HCT116 (cell line): ENCODE data around the gene LSM2. TPM values are rescaled to one million over a fixed set of nuclear protein-coding genes. Genes with fewer than 3 reads are reported as not detected.

Experiments used
- ATAC-seq: fragments of 200-7000 bp; cut with Tn5 transposase; 2 replicates; pipeline ENCODE4 v1.9.1; 2020; ENCODE audit warnings: mild to moderate bottlenecking, moderate library complexity
- BruUV-seq: library from RNA; stranded (reverse); fragments of 400-500 nt; replicated peaks from 2 replicates; lab custom pipeline; 2021; lab: Mats Ljungman, UMichigan
- CTCF ChIA-PET: fragments of 300-600 bp; sonication (Branson Sonifier 250); formaldehyde crosslinking; loops from one replicate; lab custom pipeline; 2021; ENCODE audit warnings: antibody characterized with exemption; lab: Charles Lee
- POLR2A ChIA-PET: fragments of 300-600, 350-600 bp; sonication (Branson Sonifier 250); formaldehyde crosslinking; loops from one replicate; lab custom pipeline; 2021; ENCODE audit warnings: antibody characterized with exemption; lab: Charles Lee
- RAD21 ChIA-PET, 2 experiments: fragments of 300-600 bp; sonication (Branson Sonifier 250); formaldehyde crosslinking; loops; one replicate each; lab custom pipeline; 2023; ENCODE audit warnings: low total read pairs in 2 of 2; ENCODE audit not compliant: uncharacterized antibody in 2 of 2, unreplicated experiment in 2 of 2, low non-redundant PET in 1 of 2; lab: Charles Lee
- DNase-seq: peaks from one replicate; pipeline ENCODE4 v3.0.0-alpha.2; 2010; ENCODE audit warnings: low read depth, low spot score
- H2AFZ ChIP-seq: fragments of 200-600 bp; shearing (Covaris generic), sonication (generic); 2 replicates; pipeline ENCODE4 v1.6.1; 2017; ENCODE audit warnings: low read depth, mixed run types, mixed read lengths, antibody characterized with exemption, low read length; ENCODE audit not compliant: poor library complexity, severe bottlenecking
- H3K27ac ChIP-seq: 2 replicates; pipeline ENCODE4 v1.5.1; 2012; ENCODE audit warnings: low read depth, low read length
- H3K27me3 ChIP-seq: fragments of 200-600 bp; sonication (generic); 2 replicates; pipeline ENCODE4 v1.6.1; 2016; ENCODE audit warnings: mixed run types, low read length, mixed read lengths; ENCODE audit not compliant: insufficient read depth
- H3K36me3 ChIP-seq, 2 experiments: fragments of 200-500 bp in 1 of 2; fragments of 200-600 bp in 1 of 2; sonication (Bioruptor generic) in 1 of 2; sonication (generic) in 1 of 2; 2 replicates each; pipeline versions ENCODE4 v1.5.1 to v1.6.1; 2014 to 2016; ENCODE audit warnings: low read length in 2 of 2, inconsistent platforms in 1 of 2, mixed read lengths in 1 of 2, mixed run types in 1 of 2; ENCODE audit not compliant: insufficient read depth in 2 of 2, control insufficient read depth in 1 of 2
- H3K4me1 ChIP-seq, 2 experiments: fragments of 200-600 bp in 1 of 2; sonication (generic) in 1 of 2; 2 replicates each; pipeline versions ENCODE4 v1.5.1 to v1.6.1; 2012 to 2017; ENCODE audit warnings: low read length in 2 of 2, inconsistent platforms in 1 of 2, mild to moderate bottlenecking in 1 of 2, mixed read lengths in 1 of 2, mixed run types in 1 of 2, moderate library complexity in 1 of 2; ENCODE audit not compliant: insufficient read depth in 2 of 2, control insufficient read depth in 1 of 2
- H3K4me2 ChIP-seq: fragments of 200-600 bp; sonication (generic); 2 replicates; pipeline ENCODE4 v1.6.1; 2017; ENCODE audit warnings: mixed run types, low read length, mixed read lengths
- H3K4me3 ChIP-seq, 2 experiments: fragments of 200-600 bp in 1 of 2; sonication (generic) in 1 of 2; replicated peaks in 1 of 2; 2 replicates each; pipeline ENCODE4 v1.5.1; 2011 to 2016; ENCODE audit warnings: low read length in 2 of 2, control low read depth in 1 of 2, low read depth in 1 of 2, mild to moderate bottlenecking in 1 of 2, mixed read lengths in 1 of 2, mixed run types in 1 of 2
- H3K79me2 ChIP-seq: fragments of 200-600 bp; sonication (generic); 2 replicates; pipeline ENCODE4 v1.6.1; 2017; ENCODE audit warnings: mild to moderate bottlenecking, mixed run types, low read length, moderate library complexity, mixed read lengths; ENCODE audit not compliant: insufficient read depth
- H3K9ac ChIP-seq: fragments of 200-600 bp; sonication (generic); 2 replicates; pipeline ENCODE4 v1.6.1; 2016; ENCODE audit warnings: low read length, mixed read lengths
- H3K9me2 ChIP-seq: fragments of 200-600 bp; sonication (generic), shearing (Covaris generic); 2 replicates; pipeline ENCODE4 v1.6.1; 2017; ENCODE audit warnings: mixed run types, mild to moderate bottlenecking, moderate library complexity; ENCODE audit not compliant: insufficient read depth
- H3K9me3 ChIP-seq, 2 experiments: fragments of 200-500 bp in 1 of 2; fragments of 200-600 bp in 1 of 2; sonication (Bioruptor generic) in 1 of 2; sonication (generic) in 1 of 2; 2 replicates each; pipeline ENCODE4 v1.6.1; 2014 to 2017; ENCODE audit warnings: low read length in 2 of 2, mixed read lengths in 2 of 2, inconsistent platforms in 1 of 2, low read depth in 1 of 2, mild to moderate bottlenecking in 1 of 2, mixed run types in 1 of 2, moderate library complexity in 1 of 2; ENCODE audit not compliant: control insufficient read depth in 1 of 2, insufficient read depth in 1 of 2
- H4K20me1 ChIP-seq: fragments of 200-600 bp; sonication (generic), shearing (Covaris generic); 2 replicates; pipeline ENCODE4 v1.6.1; 2017; ENCODE audit warnings: mixed run types, mild to moderate bottlenecking, moderate library complexity; ENCODE audit not compliant: insufficient read depth
- CBX3 ChIP-seq: IDR thresholded peaks from 2 replicates; pipeline ENCODE4 v1.6.1; 2012; ENCODE audit warnings: low read depth
- EGR1 ChIP-seq: IDR thresholded peaks from 2 replicates; pipeline ENCODE4 v1.6.1; 2012; ENCODE audit warnings: low read depth
- ELF1 ChIP-seq: IDR thresholded peaks from 2 replicates; pipeline ENCODE4 v1.6.1; 2012; ENCODE audit warnings: low read depth, borderline replicate concordance
- EZH2phosphoT487 ChIP-seq: fragments of 200-600 bp; IDR thresholded peaks from 2 replicates; pipeline ENCODE4 v1.6.1; 2018; ENCODE audit warnings: antibody characterized with exemption, borderline replicate concordance
- JUND ChIP-seq: IDR thresholded peaks from 2 replicates; pipeline ENCODE4 v1.6.1; 2012
- POLR2A ChIP-seq: IDR thresholded peaks from 2 replicates; pipeline ENCODE4 v1.7.0; 2011; ENCODE audit warnings: borderline replicate concordance; ENCODE audit not compliant: insufficient read depth, insufficient read length; ENCODE audit errors: extremely low read depth
- POLR2AphosphoS5 ChIP-seq: IDR thresholded peaks from 2 replicates; pipeline ENCODE4 v1.6.1; 2011; ENCODE audit warnings: mild to moderate bottlenecking, low read depth, low read length, moderate library complexity
- SIN3A ChIP-seq: IDR thresholded peaks from 2 replicates; pipeline ENCODE4 v1.6.1; 2012; ENCODE audit warnings: low read depth
- SP1 ChIP-seq: IDR thresholded peaks from 2 replicates; pipeline ENCODE4 v1.6.1; 2012; ENCODE audit warnings: low read depth
- TCF7L2 ChIP-seq: IDR thresholded peaks from 2 replicates; pipeline ENCODE4 v1.7.0; 2011; ENCODE audit warnings: borderline replicate concordance, inconsistent platforms; ENCODE audit not compliant: insufficient read depth, insufficient read length; ENCODE audit errors: extremely low read depth
- YY1 ChIP-seq: IDR thresholded peaks from 2 replicates; pipeline ENCODE4 v1.6.1; 2011; ENCODE audit warnings: low read length, low read depth, moderate library complexity, mild to moderate bottlenecking; ENCODE audit not compliant: insufficient replicate concordance; ENCODE audit errors: extremely low read depth
- ZFX ChIP-seq: fragments of 450-650 bp; IDR thresholded peaks from 2 replicates; pipeline ENCODE4 v1.6.1; 2017
- ZNF274 ChIP-seq: fragments of 200-500 bp; sonication (Bioruptor generic); IDR thresholded peaks from 2 replicates; pipeline ENCODE4 v1.6.1; 2014; ENCODE audit warnings: mild to moderate bottlenecking, low read depth, low read length, inconsistent platforms
- intact Hi-C: fragments of 100-400 bp; cut with micrococcal nuclease; formaldehyde crosslinking; loops from 2 replicates; pipeline ENCODE4 v1.10.0; 2022
- total RNA-seq: library from RNA; stranded (reverse); gene quantifications from one replicate; pipeline ENCODE4 v1.2.1, GENCODE V29; 2021; ENCODE audit not compliant: unreplicated experiment
- TF ChIP-seq, protein P1 (sequence below): IDR thresholded peaks from 2 replicates; pipeline ENCODE4 v1.6.1; 2012

LSM2 gene
- total RNA-seq, 1 experiment from 2014 or later: 89.7 TPM

DNA sequence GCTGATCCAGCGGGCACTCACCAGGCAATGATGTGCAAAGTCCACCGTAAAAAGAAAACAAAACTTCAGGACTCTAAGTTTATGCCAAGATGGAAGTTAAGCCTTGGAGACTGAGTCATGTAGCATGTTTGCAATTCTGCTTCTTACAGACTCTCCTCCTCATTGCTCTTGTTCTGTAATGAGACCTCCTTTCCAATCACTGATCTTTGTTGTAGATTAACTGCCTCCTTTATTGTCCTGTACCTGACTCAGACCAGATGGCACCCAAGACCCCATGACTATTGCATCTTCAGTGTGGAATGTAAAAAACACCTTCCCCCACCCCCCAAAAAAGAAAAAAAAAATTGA lies 44.7 kb upstream of the LSM2 start:
- BruUV-seq: no TSS peak
- Histone ChIP-seq H3K9me2 (no peaks in the 10 kb centered on the region), H3K36me3 (no peaks in the 10 kb centered on the region), H3K4me3 (no peak overlapping the region), H3K4me2 (no peak overlapping the region), H3K27me3 (no peaks in the 10 kb centered on the region), H2AFZ (no peak overlapping the region), H4K20me1 (no peaks in the 10 kb centered on the region), H3K27ac (no peak overlapping the region), H3K79me2 (no peaks in the 10 kb centered on the region), H3K9ac (no peak overlapping the region), H3K4me1 (peaks cover 0 to 10% of the 10 kb centered on the region in 2 experiments; a peak in 2 of 4 replicates), H3K9me3 (no peaks in the 10 kb centered on the region)
- ATAC-seq (no peak), DNase-seq (no peak)
- ChIA-PET CTCF (no interaction called here), RAD21 (no interaction called here), POLR2A (no interaction called here)
- TF ChIP-seq ZNF274: no peak
- no peak for TF ChIP-seq ELF1
- no peak for TF ChIP-seq TCF7L2
- TF ChIP-seq SIN3A: no peak
- TF ChIP-seq YY1: no peak
- TF ChIP-seq EZH2phosphoT487: no peak
- TF ChIP-seq EGR1: no peak
- no peak for TF ChIP-seq SP1
- no peak for TF ChIP-seq JUND
- TF ChIP-seq POLR2AphosphoS5: no peak
- TF ChIP-seq POLR2A: no peak
- no peak for TF ChIP-seq ZFX
- TF ChIP-seq, protein P1, sequence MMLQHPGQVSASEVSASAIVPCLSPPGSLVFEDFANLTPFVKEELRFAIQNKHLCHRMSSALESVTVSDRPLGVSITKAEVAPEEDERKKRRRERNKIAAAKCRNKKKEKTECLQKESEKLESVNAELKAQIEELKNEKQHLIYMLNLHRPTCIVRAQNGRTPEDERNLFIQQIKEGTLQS: no peak
- TF ChIP-seq CBX3: no peak
- intact Hi-C loops: no loop called here
